OCI-LY3 (cell line): ENCODE results near the gene BCL11A.

ENCODE experiments used
- H2AFZ ChIP-seq: fragments of 200-600, 300-600 bp; shearing (Covaris generic); 2 replicates; pipeline ENCODE4 v1.6.0; 2014; ENCODE audit warnings: antibody characterized with exemption, low read depth, low read length
- H3K27ac ChIP-seq: fragments of 200-600, 300-600 bp; sonication (generic); 2 replicates; pipeline ENCODE4 v1.5.1; 2014; ENCODE audit warnings: mild to moderate bottlenecking, low read length, moderate library complexity, mixed read lengths
- H3K27me3 ChIP-seq: fragments of 200-600, 300-600 bp; sonication (generic); 2 replicates; pipeline ENCODE4 v1.6.1; 2014; ENCODE audit warnings: low read depth, low read length, mixed read lengths
- H3K36me3 ChIP-seq: fragments of 200-600, 300-600 bp; sonication (generic); replicated peaks from 2 replicates; pipeline ENCODE3; 2014; ENCODE audit warnings: low read depth, low read length, mixed read lengths
- H3K4me1 ChIP-seq: fragments of 300-600, 200-600 bp; sonication (generic); 2 replicates; pipeline ENCODE4 v1.6.1; 2014; ENCODE audit warnings: low read length, mixed read lengths
- H3K4me2 ChIP-seq: fragments of 200-600, 300-600 bp; sonication (generic); 2 replicates; pipeline ENCODE4 v1.6.1; 2014; ENCODE audit warnings: low read length, mixed read lengths
- H3K4me3 ChIP-seq: fragments of 300-600, 200-600 bp; sonication (generic); 2 replicates; pipeline ENCODE4 v1.5.1; 2014; ENCODE audit warnings: antibody characterized with exemption, mild to moderate bottlenecking, low read length, moderate library complexity
- H3K79me2 ChIP-seq: fragments of 300-600, 200-600 bp; shearing (Covaris generic); 2 replicates; pipeline ENCODE4 v1.6.1; 2014; ENCODE audit warnings: mild to moderate bottlenecking, low read length, mixed read lengths
- H3K9ac ChIP-seq: fragments of 300-600, 200-600 bp; shearing (Covaris generic); 2 replicates; pipeline ENCODE4 v1.6.0; 2014; ENCODE audit warnings: mild to moderate bottlenecking, low read length, moderate library complexity
- H3K9me3 ChIP-seq: fragments of 200-600, 300-600 bp; shearing (Covaris generic); 2 replicates; pipeline ENCODE4 v1.6.1; 2014; ENCODE audit warnings: low read length, mixed read lengths; ENCODE audit not compliant: insufficient read depth
- H4K20me1 ChIP-seq: fragments of 200-600, 300-600 bp; sonication (generic); 2 replicates; pipeline ENCODE4 v1.6.1; 2016; ENCODE audit warnings: low read length, mixed read lengths; ENCODE audit not compliant: insufficient read depth
- CTCF ChIP-seq: fragments of 200-600, 300-600 bp; sonication (generic); IDR thresholded peaks from 2 replicates; pipeline ENCODE4 v1.5.1; 2014; ENCODE audit warnings: antibody characterized with exemption, low read length, low read depth
- EZH2phosphoT487 ChIP-seq: fragments of 200-600 bp; shearing (Covaris generic); IDR thresholded peaks from 2 replicates; pipeline ENCODE4 v1.6.1; 2018; ENCODE audit warnings: antibody characterized with exemption, mixed run types, low read depth

Gene BCL11A

DNA sequence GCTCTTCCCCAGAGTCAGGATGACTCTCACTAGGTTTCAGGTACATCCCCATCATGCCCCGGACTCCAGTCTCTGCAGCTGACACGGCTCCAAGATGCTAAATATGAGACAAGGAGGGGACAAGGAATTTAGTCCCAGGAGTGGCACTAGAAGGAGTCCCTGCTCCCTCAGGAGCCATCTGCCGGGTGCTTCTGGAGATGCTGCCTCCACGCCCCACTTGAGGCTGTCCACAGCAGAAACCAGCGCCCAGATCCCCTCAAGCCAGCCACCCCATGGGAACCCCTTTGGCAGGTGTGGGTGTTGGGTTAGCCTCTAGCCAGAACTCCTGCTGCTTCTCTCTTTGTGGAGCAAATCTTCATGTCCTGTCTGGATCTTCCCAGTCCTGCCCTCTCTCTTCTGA is 40.3 kb downstream of the BCL11A start:
- no peaks in the 10 kb centered on the region for H3K27me3 ChIP-seq
- no peak overlapping the region for H2AFZ ChIP-seq
- H3K36me3 ChIP-seq: peaks cover 79% of the 10 kb centered on the region
- TF ChIP-seq EZH2phosphoT487 (no peak), CTCF (0 out of 2 replicates have a peak, but pooled peaks have one; percentile 4)
- H3K9ac ChIP-seq: no peak overlapping the region
- peaks cover 100% of the 10 kb centered on the region for H3K79me2 ChIP-seq
- no peak overlapping the region for H3K27ac ChIP-seq
- no peaks in the 10 kb centered on the region for H3K9me3 ChIP-seq
- no peak overlapping the region for H3K4me3 ChIP-seq
- H4K20me1 ChIP-seq: peaks cover 99% of the 10 kb centered on the region
- H3K4me2 ChIP-seq: 0 out of 2 replicates have a peak overlapping the region, but pooled peaks have one; percentile 8
- H3K4me1 ChIP-seq: peaks cover 91% of the 10 kb centered on the region

DNA sequence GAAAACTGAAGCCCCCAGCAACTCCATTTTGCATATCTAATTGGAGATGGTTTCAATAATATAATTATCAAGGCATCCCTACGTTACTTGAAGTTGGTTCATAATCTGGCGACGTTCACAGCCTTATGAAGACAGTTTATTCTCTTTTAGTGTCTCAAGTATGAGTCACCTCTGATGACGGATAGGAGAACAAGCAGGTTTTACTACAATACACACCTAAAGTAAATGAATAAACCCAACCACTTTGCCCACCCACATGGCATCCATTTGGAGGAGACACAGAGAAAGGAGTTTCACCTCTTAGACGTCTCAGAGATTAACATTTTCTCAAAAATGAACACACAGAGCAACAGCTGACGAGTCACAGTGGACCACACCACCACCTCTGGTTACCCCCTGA is 40.8 kb downstream of the BCL11A start:
- H3K79me2 ChIP-seq: peaks cover 100% of the 10 kb centered on the region
- TF ChIP-seq EZH2phosphoT487 (no peak), CTCF (no peak)
- no peak overlapping the region for H3K9ac ChIP-seq
- no peak overlapping the region for H3K27ac ChIP-seq
- peaks cover 78% of the 10 kb centered on the region for H3K36me3 ChIP-seq
- H3K4me3 ChIP-seq: no peak overlapping the region
- H3K4me1 ChIP-seq: peaks cover 92% of the 10 kb centered on the region
- no peaks in the 10 kb centered on the region for H3K9me3 ChIP-seq
- peaks cover 99% of the 10 kb centered on the region for H4K20me1 ChIP-seq
- peak overlapping the region; percentile 8; the same call in 1 of the 2 replicates for H3K4me2 ChIP-seq
- no peak overlapping the region for H2AFZ ChIP-seq
- no peaks in the 10 kb centered on the region for H3K27me3 ChIP-seq

DNA sequence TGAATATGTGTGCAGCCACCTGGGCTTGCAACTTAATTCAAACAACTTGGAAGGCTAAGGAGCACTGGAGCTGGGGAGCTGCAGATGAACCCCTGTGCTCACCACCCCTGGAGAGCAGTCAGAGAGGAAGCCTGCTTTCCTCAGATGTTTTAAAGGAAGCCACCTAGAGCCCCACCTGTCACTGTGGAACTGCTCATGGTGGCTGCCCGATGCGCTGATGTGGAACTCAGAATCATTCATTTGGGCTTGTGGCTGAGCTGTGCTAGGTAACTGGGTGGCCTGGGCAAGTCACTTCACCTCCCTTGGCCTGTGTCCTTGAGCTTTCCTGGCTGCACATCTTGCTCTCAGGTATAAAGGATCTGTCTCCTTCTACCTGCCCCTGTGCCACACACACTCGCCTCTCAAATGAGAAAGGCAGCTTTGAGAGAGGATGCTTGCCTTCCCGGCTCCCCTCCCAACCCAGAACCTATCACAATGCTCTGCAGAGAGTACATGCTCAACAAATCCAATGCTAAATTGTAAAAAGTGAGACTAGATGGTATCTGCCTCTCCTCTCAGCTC is 41.3 kb downstream of the BCL11A start:
- no peak for TF ChIP-seq CTCF
- no peak for TF ChIP-seq EZH2phosphoT487
- H3K79me2 ChIP-seq: peaks cover 100% of the 10 kb centered on the region
- peak overlapping the region; percentile 15 for H3K4me2 ChIP-seq
- H3K9me3 ChIP-seq: no peaks in the 10 kb centered on the region
- H2AFZ ChIP-seq: no peak overlapping the region
- H4K20me1 ChIP-seq: peaks cover 98% of the 10 kb centered on the region
- no peak overlapping the region for H3K27ac ChIP-seq
- no peak overlapping the region for H3K9ac ChIP-seq
- H3K4me1 ChIP-seq: peaks cover 91% of the 10 kb centered on the region
- H3K4me3 ChIP-seq: no peak overlapping the region
- H3K27me3 ChIP-seq: no peaks in the 10 kb centered on the region
- H3K36me3 ChIP-seq: peaks cover 79% of the 10 kb centered on the region

GRCh38 chr2:60510713-60511112 is 42.7 kb downstream of the BCL11A start:
- Histone ChIP-seq H3K4me2 (no peak overlapping the region), H3K79me2 (peaks cover 98% of the 10 kb centered on the region), H4K20me1 (peaks cover 97% of the 10 kb centered on the region), H3K9ac (no peak overlapping the region), H3K4me3 (no peak overlapping the region), H3K27ac (no peak overlapping the region), H2AFZ (no peak overlapping the region), H3K27me3 (no peaks in the 10 kb centered on the region), H3K9me3 (no peaks in the 10 kb centered on the region), H3K36me3 (peaks cover 76% of the 10 kb centered on the region), H3K4me1 (peaks cover 89% of the 10 kb centered on the region)
- TF ChIP-seq CTCF (no peak), EZH2phosphoT487 (no peak)
